GM12892 (cell line): ENCODE results near the gene SORCS2.

ENCODE experiments used
- POLR2A ChIP-seq: IDR thresholded peaks from 2 replicates; pipeline ENCODE4 v1.6.1; 2011; ENCODE audit warnings: low read depth, low read length, control low read depth
- TAF1 ChIP-seq: IDR thresholded peaks from 2 replicates; pipeline ENCODE4 v1.6.1; 2011; ENCODE audit warnings: low read depth, mild to moderate bottlenecking, control low read depth, low read length, borderline replicate concordance

- TF ChIP-seq POLR2A = no peak
- TF ChIP-seq TAF1 = no peak
These were observed 288.9 kb downstream of the SORCS2 start for GRCh38 chr4:7481227-7481626.
